ENCODE data around the gene WDR31.
"Not testable (repeated sequence)": the region's sequence is repeated elsewhere in the genome, so short reads cannot be mapped to it uniquely, and the experiment has no call there.

The WDR31 gene

GRCh38 chr9:113368348-113368981 lies 28.4 kb upstream of the WDR31 start:
- no peak for FAIRE-seq

DNA sequence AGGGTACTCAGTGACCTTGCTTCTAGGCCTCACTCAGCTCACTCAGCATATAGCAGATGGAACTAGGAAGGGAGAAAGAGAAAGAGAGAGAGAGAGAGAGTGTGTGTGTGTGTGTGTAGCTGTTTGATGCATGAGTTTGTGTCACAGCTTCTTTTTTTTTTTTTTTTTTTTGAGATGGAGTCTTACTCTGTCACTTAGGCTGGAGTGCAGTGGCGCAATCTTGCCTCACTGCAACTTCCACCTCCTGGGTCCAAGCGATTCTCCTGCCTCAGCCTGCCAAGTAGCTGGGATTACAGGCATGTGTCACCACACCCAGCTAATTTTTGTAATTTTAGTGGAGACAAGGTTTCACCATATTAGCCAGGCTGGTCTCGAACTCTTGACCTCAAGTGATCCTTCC lies 25.6 kb upstream of the WDR31 start:
- not testable (repeated sequence) for FAIRE-seq

DNA sequence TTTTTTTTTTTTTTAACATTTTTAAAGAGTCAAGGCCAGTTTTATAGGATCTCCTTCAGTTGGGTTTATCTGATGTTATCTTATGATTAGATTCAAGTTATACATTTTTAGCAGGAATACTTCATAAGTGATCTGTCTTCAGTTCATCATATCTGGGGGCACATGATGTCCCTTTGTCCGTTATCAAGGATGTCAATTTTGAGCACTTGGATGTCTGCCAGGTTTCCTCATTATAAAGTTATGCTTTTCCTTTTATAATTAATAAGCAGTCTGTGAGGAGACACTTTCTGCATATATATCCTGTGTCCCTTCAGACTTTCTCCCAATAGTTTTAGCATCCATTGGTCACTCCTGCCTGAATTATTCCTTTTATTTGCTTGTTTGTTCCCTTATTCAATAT lies 24.9 kb upstream of the WDR31 start:
- no peak for FAIRE-seq

DNA sequence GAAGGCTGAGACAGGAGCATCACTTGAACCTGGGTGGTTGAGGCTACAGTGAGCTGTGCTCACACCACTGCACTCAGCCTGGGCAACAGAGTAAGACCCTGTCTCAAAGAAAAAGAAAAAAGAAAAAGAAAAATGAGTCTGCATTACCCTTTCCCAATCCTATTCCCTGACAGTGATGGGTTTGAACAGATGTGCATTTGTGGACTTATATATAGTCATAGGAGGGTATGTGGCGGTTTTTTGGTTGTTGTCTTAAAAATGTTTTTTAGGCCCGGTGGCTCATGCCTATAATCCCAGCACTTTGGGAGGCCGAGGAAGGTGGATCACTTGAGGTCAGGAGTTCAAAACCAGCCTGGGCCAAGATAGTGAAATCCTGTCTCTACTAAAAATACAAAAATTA lies 23.3 kb upstream of the WDR31 start:
- no peak for FAIRE-seq

DNA sequence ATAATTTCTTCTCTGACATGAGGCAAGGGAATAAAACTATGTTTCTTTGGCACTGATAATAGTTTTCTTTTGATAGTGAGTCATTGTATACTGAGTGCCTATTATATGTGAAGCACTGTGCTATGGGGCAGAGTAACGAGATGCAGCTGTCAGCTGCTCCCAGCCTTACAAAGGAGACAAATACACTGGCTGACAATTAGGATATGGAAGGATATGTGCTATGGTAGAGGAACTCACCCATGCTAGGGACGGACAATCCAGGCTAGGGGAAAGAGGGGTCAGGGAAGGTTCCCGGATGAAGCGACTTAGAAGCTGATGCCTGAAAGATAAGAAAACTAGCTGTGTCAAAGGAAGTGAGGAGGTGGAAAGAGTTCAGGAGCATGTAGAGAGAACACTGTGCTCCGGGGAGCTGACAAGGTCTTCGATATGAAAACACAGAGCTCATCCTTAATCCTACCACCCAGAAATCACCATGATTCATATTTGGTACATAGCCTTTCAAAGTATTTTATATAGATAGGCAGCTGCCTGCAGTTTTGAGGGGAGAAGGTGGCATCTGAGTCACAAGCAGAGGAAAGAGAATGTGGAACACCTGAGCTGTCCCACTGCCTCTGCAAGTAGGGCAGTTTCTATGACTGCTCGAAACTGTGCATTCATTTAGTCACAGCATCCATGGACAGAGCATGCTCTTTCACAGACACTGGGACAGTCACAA lies 21.4 kb upstream of the WDR31 start:
- no peak for FAIRE-seq

- no peak for FAIRE-seq
Observed at GRCh38 chr9:113360242-113360842, 20.3 kb upstream of the WDR31 start.

GRCh38 chr9:113359385-113359784 lies 19.3 kb upstream of the WDR31 start:
- FAIRE-seq, result no peak

DNA sequence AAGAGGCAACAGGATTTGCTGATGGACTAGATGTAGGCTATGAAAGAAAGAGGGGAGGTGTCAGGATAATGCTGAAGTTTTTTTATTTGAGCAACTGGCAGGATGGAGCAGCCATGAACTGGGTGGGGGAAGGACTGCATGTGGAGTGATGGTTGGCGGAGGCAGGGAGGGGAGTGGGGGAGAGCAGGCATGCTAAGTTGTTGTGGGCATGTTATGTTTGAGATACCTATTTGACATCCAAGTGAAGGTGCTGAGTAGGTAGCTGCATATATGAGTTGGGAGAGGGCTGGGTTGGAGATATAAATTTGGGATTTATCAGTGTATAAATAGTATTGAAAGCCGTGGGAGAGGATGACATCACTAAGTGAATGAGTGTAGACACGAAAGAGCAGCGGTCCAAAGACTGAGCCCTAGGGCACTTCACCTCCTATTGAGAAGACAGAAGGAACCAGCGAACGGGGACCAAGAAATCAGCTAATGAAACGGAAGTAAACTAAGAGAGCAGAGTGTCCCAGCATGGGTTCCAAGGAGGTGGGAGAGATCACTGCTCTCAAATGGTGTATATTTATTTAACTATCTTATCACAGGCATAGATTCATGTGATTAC lies 16.7 kb upstream of the WDR31 start:
- FAIRE-seq, result no peak

DNA sequence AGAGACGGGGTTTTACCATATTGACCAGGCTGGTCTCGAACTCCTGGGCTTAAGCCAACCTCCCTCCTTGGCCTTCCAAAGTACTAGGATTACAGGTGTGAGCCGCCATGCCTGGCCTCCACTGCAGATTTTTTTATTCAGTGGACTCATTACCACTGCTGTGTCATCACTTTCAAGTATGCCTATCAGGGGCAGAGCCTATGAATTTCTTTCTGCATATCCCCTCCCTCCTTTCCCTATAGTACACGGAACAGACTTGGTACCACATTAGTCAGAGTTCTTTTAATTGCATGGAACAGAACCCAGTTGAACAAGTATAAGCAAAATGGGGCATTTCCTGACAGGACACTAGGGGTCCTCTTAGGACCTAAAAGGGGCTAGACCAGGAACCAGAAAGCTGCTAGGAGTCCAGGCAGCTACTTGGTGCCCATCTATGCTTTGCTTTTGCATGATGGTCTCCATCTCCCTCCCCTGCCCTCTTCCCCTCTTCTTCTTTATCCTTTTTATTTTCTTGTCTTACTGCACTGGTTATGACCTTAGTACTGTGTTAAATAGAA lies 15.0 kb upstream of the WDR31 start:
- FAIRE-seq, result no peak

DNA sequence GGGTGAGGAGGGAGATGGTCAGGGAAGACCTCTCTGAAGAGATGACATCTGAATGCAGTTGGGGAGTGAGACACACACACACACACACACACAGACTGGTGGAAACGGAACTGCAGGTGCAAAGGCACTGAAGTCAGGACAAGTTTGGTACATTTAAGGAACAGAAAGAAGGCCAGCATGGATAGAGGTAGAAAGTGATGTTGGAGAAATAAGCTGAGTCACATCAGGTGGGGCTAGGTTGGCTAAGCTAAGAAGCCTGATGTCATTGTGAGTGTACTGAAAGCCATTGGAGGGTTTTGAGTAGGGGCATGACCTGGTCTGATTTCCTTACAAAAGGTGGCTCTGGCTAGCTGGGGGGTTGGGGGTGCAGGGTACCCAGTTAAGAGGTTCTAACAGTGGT lies 12.3 kb upstream of the WDR31 start:
- FAIRE-seq, result no peak

- no peak for FAIRE-seq
Observed at GRCh38 chr9:113352006-113352405, 11.9 kb upstream of the WDR31 start.

GRCh38 chr9:113350937-113351336 lies 10.9 kb upstream of the WDR31 start:
- no peak for FAIRE-seq

- no peak for FAIRE-seq
Observed at GRCh38 chr9:113350107-113350661, 10.1 kb upstream of the WDR31 start.

DNA sequence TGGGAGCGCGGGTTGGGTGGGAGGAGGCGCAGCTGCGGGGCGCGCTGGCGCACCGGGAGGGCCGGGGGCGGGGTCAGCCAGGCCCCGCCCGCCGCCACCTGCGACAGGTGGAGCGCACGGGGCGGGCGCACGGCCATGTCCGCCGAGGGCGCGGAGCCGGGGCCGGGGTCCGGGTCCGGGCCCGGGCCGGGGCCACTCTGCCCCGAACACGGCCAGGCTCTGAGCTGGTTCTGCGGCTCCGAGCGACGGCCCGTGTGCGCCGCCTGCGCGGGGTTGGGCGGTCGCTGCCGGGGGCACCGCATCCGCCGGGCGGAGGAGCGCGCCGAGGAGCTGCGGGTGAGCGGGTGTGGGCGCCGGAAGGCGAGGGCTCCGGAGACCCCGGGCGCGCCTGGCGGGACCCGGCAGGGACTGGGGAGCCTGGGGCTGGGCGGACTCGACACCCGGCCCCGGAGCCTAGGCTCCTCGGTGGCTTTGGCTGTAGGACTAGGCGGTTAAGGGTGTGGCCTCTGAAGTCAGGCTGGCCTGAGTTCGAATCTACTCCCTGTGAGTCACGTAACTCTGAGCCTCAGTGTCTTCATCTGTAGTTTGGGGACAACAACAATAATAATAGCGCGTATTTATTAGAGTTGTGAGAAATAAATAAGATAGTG lies 9.5 kb upstream of the WDR31 start, which contains the start of gene BSPRY:
Gene BSPRY (plus strand): TSS at position 97 of the 650 bp plus-strand sequence. CDS start 39 bp downstream, at position 136.
- no peak for FAIRE-seq

- FAIRE-seq, result no peak
Observed at GRCh38 chr9:113349066-113349444, 9.0 kb upstream of the WDR31 start.

GRCh38 chr9:113348437-113348836 lies 8.4 kb upstream of the WDR31 start:
- no peak for FAIRE-seq

DNA sequence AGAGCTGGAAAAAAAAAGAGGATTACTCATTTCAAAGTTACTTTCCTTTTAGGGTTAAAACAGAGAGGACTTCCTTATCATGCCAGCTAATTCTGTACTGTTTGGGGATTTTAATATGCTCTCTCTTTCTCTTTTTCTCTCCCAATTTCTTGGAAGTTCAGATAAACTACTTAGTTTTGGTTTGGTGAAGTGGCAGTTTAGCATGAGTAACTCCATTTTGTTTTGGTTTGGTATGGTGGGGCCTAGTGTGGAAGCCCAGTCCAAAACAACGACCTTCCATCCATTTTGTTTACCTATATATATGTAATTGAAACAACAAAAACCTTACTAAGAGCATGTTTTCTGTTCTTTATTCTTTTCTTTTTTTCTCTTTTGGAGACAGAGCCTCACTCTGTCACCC lies 5.6 kb upstream of the WDR31 start:
- no peak for FAIRE-seq

DNA sequence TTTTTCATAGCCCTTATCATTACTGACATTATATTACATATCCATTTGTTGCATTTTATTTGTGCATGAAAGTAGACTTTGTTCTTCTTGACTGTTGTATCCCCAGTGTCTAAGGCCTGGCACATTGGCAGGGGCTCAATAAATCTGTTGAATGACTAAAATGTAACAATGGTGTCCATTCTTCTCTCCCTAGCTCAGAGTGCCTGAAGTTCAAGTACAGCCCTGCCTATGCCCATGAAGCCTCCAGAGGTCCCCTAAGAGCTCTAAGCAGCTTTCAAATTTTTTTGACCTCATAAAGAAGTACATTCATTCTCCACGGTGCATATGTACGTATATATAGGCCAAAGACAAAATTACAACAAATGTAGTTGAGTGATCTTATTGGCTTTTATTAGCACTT lies 5.1 kb upstream of the WDR31 start:
- no peak for FAIRE-seq

DNA sequence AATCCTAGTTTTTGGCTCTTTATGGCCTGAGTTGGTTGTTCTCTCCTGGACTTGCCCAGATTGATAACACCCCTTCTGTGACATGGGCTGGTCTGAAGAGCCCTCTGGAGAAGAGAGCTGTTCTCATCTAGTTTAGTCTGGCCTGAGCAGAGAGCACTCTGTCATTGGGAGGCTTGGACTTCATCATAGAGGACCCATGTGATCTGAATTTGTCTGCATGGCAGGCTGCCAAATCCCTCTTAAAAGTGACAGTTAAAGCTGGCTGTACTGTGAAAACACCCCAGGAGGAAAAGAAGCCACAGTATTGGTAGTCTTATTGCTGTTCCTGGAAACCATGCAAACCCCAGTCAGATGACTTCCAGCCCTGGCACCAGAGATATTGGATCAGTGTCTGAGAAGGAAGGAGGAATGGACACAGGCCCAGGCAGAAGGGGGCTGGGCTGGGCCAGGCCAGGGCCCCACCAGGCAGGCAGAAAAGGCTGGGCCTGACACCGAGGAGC lies 3.7 kb upstream of the WDR31 start:
- no peak for FAIRE-seq

DNA sequence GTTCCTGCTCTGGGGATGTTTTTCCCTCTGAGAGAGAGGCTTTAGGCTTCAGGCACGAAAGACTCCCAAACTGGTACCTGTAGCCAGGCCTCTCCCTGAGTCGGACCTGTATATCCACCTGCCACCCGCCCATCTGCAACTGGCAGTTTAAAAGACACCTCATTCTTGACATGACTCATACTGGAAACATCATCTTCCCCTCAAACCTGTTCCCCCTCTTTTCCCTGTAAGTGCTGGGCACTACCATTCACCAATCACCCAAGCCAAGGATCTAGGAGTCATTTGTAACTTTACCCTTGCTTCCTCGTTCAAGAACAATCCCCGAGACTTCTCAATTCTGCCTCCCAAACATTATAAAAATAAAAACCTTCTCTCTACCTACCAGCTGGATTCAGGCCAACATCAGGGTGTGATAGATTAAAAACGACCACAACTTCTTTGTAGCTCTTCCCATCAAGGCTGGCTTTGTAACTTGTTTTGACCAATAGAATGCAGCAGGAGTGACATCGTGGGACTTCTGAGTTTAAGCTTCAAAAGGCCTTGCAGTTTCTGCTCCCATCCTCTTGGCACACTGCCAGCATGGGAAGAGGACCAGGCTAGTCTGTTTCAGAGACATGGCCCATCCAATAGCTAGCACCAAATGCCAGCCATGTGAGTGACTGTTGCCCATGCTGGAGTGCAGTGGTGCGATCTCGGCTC lies 1.8 kb upstream of the WDR31 start:
- FAIRE-seq, result no peak

- no peak for FAIRE-seq
Observed at GRCh38 chr9:113337714-113338113, 2.4 kb downstream of the WDR31 start.

GRCh38 chr9:113331780-113332179 lies 8.3 kb downstream of the WDR31 start:
- FAIRE-seq, result no peak

All from A204.1 (cell line).